ENCODE results near the gene DIP2C.

Gene DIP2C

GRCh38 chr10:727162-727790, 37.8 kb upstream of the DIP2C start:
- no peak for DNase-seq (ENCODE audit: low spot score)
- POLR2A ChIA-PET (ENCODE audit: low non-redundant PET) = no interaction called here
- CTCF ChIA-PET = no interaction called here
- no peak for TF ChIP-seq CTCF (conservative IDR thresholded peaks at IDR 0.05; ENCODE audit: low read depth)
- H3K27ac ChIP-seq = no peak overlapping the region

- ChIA-PET POLR2A (ENCODE audit: low non-redundant PET) (no interaction called here), CTCF (no interaction called here)
- DNase-seq (ENCODE audit: low spot score) = no peak
- H3K27ac ChIP-seq = no peak overlapping the region
- no peak for TF ChIP-seq CTCF (conservative IDR thresholded peaks at IDR 0.05; ENCODE audit: low read depth)
Observed at GRCh38 chr10:725786-726185, 36.3 kb upstream of the DIP2C start.

- H3K27ac ChIP-seq = no peak overlapping the region
- DNase-seq (ENCODE audit: low spot score) = no peak
- CTCF ChIA-PET = interaction anchor here (0.6 kb wide), 1 partner anchor 238 kb away, joined by 5 read pairs; no protein-coding TSS in a partner anchor
- TF ChIP-seq CTCF (conservative IDR thresholded peaks at IDR 0.05; ENCODE audit: low read depth) = no peak
- POLR2A ChIA-PET (ENCODE audit: low non-redundant PET) = no interaction called here
Observed at GRCh38 chr10:725302-725701, 35.8 kb upstream of the DIP2C start.

GRCh38 chr10:723973-724372, 34.5 kb upstream of the DIP2C start:
- ChIA-PET CTCF (no interaction called here), POLR2A (ENCODE audit: low non-redundant PET) (no interaction called here)
- no peak for DNase-seq (ENCODE audit: low spot score)
- no peak for TF ChIP-seq CTCF (conservative IDR thresholded peaks at IDR 0.05; ENCODE audit: low read depth)
- H3K27ac ChIP-seq = no peak overlapping the region

- TF ChIP-seq CTCF (conservative IDR thresholded peaks at IDR 0.05; ENCODE audit: low read depth) = no peak
- CTCF ChIA-PET = no interaction called here
- no peak overlapping the region for H3K27ac ChIP-seq
- POLR2A ChIA-PET (ENCODE audit: low non-redundant PET) = no interaction called here
- DNase-seq (ENCODE audit: low spot score) = no peak
Observed at GRCh38 chr10:722281-723060, 33.0 kb upstream of the DIP2C start.

- DNase-seq (ENCODE audit: low spot score) = no peak
- H3K27ac ChIP-seq = no peak overlapping the region
- no peak for TF ChIP-seq CTCF (conservative IDR thresholded peaks at IDR 0.05; ENCODE audit: low read depth)
- ChIA-PET POLR2A (ENCODE audit: low non-redundant PET) (no interaction called here), CTCF (no interaction called here)
Observed at GRCh38 chr10:718143-718700, 28.8 kb upstream of the DIP2C start.
